ENCODE measurements around the gene SNIP1.
A peak's percentile ranks its signal among the peaks of the same experiment; 100 is the strongest.
"Not testable (repeated sequence)": the region's sequence is repeated elsewhere in the genome, so short reads cannot be mapped to it uniquely, and the experiment has no call there.

The SNIP1 gene, protein sequence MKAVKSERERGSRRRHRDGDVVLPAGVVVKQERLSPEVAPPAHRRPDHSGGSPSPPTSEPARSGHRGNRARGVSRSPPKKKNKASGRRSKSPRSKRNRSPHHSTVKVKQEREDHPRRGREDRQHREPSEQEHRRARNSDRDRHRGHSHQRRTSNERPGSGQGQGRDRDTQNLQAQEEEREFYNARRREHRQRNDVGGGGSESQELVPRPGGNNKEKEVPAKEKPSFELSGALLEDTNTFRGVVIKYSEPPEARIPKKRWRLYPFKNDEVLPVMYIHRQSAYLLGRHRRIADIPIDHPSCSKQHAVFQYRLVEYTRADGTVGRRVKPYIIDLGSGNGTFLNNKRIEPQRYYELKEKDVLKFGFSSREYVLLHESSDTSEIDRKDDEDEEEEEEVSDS

DNA sequence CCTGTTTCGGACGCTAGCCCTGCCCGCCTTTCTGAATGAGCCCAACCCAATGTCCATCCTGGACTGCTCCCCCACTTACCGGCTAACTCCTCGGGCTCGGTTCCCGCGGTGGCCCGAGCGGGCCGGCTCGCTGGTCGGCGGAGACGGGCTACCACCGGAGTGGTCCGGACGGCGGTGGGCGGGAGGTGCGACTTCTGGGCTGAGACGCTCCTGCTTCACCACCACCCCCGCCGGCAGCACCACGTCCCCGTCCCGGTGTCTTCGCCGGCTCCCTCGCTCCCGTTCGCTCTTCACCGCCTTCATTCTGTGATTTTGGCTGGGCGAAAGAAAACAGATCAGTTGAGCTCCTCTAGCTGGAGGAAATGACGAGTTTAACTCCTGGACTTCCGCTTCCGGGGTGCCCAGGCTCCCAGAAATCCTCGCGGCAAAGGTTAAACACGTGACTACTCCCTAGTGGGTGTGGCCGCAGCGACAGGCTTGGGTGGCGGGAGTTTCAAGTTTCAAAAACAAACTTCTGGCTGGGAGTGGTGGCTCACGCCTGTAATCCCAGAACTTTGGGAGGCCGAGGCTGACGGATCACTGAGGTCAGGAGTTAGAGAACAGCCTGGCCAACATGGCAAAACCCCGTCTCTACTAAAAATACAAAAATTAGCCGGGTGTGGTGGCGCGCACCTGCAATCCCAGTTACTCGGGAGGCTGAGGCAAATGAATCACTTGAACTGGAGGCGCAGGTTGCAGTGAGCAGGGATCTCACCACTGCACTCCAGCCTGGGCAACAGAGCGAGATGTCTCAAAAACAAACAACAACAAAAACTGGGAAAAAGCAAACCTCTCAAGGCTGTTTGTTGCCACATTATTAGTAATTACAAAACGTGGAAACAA lies at the start of gene SNIP1:
Gene SNIP1, minus strand, starts transcription at position 367 of the 882 bp plus-strand sequence. Its CDS starts 64 bp downstream, at position 303.
- DNase-seq (ENCODE audit: low read depth), result peak; percentile 78

DNA sequence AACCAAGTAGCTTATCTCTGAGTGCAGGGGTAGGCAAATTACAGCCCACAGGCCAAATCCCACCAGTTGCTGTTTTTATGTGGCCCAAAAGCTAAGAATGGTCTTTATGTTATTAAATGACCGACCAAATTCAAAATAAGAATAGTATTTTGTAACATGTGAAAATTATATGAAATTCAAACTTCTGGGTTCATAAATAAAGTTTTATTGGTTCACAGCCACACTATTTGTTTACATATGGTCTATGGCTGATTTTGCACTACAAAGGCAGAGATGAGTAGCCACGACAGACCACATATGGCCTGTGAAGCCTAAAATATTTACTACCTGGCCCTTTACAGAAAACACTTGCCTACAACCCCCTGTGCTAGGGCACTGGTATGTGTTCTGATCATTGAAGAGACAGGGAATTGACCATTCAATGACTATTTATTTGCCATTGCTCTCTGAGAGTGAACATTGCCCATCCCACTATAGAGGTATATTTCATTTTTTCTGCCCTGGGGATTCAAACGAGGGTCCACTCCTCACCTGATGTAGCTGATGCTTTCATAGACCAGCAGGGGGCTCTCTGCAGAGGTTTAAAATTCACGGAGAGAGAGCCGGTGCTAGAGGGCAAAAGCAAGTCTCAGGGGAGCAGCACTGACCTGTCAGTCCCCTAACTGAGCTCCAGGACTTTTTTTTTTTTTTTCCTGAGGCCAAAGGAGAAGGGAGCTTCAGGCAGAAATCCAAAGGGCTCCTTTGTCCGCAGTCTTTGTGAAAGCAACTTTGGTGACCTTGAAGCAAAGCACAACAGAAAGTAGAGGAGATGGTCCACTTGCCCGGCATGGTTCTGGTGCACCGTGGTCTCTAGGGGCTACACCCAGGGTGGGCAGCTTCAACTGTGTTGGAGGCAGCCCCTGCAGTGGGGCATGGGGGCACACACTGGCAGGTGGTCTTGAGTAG lies 48.9 kb upstream of the SNIP1 start:
- no peak for DNase-seq (ENCODE audit: low read depth)

DNA sequence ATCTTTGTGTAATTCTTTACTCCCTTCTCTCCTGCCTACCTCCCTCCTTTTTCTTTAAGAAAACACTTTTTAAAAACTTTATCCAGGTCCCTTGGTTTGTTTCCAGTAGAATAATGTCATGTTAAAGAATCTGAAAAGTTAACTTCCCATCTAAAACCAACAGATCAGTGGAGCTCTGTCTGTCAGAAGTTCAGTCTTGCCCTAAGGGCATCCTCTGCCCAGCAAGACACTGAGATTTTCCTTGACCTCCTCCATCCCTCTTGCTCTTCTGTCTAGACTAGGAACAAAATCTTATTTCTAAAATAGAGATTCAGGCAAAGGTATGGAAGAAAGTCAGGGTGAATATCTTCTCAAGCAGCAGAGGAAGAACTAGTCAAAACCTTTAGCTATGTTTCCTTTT lies 47.3 kb upstream of the SNIP1 start:
- DNase-seq (ENCODE audit: low read depth), result no peak

- DNase-seq (ENCODE audit: low read depth), result no peak
Measured at GRCh38 chr1:37599940-37600339, 45.8 kb upstream of the SNIP1 start.

GRCh38 chr1:37596182-37596667 lies 42.1 kb upstream of the SNIP1 start:
- no peak for DNase-seq (ENCODE audit: low read depth)

DNA sequence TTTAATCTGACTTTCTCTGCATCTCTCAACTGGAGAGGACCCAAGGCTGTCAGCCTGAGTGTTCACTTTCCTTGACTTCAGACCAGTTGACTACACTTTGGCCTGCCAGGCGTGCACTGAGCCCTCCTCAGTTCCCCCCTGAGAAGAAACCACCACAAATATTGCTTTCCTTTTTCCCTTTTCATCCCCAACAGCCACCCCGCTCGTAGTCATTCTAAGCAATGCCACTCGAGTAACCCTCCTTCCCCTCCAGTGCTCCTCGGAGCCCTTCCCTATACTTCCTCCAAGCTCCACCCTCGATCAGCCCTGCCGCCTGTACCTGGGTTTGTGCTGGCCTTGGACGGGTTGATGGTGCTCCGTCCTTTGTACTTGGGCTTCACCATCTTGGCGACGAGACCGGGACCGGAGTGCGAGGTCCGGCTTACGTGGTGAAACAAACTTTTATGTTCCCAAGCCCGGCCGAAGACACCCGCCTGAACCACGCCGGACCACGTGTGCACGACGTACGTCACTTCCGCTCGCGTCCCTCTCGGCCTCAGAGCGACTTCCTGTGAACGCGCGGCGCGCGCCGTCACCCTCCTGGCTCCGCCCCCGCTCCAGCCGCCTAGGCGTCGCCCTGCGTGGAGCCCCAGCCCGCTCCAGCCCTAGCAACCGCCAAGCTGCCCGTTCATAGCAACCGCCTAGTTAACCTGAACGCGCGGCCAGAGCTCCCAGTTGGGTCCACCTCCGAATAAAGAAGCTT lies 41.5 kb upstream of the SNIP1 start, which contains the start of gene GNL2:
Gene GNL2, minus strand, starts transcription at position 498 of the 742 bp plus-strand sequence. Its CDS starts 115 bp downstream, at position 383.
- DNase-seq (ENCODE audit: low read depth), result peak; percentile 91

GRCh38 chr1:37593726-37594125 lies 39.6 kb upstream of the SNIP1 start:
- no peak for DNase-seq (ENCODE audit: low read depth)

GRCh38 chr1:37588939-37589338 lies 34.8 kb upstream of the SNIP1 start:
- no peak for DNase-seq (ENCODE audit: low read depth)

DNA sequence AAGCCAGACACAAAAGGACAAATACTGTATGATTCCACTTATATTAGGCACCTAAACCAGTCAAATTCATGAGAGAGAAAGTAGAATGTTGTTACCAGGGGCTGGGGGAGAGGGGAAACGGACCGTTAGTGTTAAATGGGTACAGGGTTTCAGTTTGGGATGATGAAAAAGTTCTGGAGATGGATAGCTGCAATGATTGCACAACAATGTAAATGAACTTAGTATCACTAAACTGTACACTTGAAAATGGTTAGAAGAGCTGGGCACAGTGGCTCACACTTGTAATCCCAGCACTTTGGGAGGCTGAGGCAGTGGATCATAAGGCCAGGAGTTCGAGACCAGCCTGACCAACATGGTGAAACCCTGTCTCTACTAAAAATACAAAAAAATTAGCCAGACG lies 30.5 kb upstream of the SNIP1 start:
- DNase-seq (ENCODE audit: low read depth), result not testable (repeated sequence)

DNA sequence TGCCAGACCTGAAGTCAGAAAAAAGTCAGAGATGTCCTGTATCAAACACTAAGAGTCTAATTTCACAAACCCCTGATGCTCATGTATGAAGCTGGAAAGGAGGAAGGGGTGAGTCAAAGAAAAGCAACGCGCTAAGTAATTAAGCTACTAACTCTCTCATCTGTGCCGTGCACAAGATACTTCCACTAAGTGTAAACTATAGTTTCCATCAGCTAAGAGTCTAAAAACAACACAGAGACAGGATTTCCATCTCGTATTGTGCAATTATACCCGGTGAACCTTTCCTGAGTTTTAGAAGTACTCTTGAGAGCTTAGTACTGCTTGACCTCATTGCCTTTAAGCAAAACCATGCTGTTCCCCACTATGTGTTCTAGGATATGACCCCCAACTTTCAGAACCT lies 21.6 kb upstream of the SNIP1 start:
- no peak for DNase-seq (ENCODE audit: low read depth)

- no peak for DNase-seq (ENCODE audit: low read depth)
Measured at GRCh38 chr1:37574834-37575480, 20.9 kb upstream of the SNIP1 start.

- no peak for DNase-seq (ENCODE audit: low read depth)
Measured at GRCh38 chr1:37570528-37571334, 16.6 kb upstream of the SNIP1 start.

DNA sequence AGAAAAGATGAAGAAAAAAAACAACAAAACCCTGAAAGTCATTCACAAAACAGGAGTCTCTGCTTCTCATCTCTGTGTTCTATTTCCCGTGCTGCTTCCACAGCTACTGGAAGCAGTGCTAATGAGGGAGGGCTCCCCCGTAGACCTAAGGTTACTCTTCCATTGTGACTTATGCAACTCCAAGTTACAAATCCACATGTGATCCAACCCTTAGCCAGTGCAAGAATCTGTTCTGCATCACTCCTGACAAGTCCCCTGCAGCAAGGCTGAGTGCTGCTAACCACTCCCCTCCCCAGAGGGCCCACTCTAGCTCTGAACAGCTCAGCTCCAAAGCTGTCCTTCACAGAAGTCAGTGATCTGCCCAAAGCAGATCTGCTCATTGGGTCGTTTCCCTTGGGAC lies 12.9 kb upstream of the SNIP1 start:
- no peak for DNase-seq (ENCODE audit: low read depth)

DNA sequence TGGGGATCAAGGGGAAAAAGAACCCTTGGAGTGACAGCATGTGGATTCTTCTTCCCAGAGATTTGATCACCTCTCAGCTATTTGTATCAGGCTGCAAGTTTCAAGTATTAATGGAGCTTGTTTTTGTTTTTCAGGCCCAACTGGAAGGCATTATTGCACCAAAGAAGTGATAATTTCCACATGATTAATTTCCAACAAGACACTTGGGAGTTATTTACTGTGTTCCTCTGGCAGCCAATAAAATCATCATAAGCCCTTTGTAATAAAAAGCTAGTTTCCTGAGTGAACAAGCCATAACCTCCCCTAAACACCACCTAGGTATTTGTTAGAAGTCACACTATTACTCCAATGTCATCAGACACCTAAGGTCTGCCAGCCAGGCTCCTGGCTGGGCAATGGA lies 10.8 kb upstream of the SNIP1 start:
- no peak for DNase-seq (ENCODE audit: low read depth)

DNA sequence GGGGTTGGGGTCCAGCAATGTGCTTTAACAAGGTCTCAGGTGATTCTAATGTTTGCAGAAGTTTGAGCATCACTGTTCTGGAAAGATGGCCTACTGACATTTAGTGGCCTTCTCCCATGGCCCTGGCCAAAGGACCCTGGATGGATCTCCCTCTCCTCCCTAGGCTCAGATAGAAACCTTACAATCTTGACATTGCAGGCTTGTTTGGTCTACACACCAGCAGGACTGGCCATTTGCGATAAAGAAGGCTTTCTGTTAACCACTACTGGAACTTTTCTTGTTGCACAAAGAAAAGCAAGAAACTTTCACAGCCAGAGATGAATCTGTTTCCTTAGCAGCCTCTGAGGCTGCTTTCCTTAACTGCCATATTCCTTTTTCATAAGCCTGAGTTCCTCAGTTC lies 8.9 kb upstream of the SNIP1 start:
- DNase-seq (ENCODE audit: low read depth), result no peak

- DNase-seq (ENCODE audit: low read depth), result no peak
Measured at GRCh38 chr1:37561133-37562132, 7.3 kb upstream of the SNIP1 start.

- DNase-seq (ENCODE audit: low read depth), result no peak
Measured at GRCh38 chr1:37560401-37561132, 6.5 kb upstream of the SNIP1 start.
